ENCODE measurements around the gene NIPAL1.

Gene NIPAL1

DNA sequence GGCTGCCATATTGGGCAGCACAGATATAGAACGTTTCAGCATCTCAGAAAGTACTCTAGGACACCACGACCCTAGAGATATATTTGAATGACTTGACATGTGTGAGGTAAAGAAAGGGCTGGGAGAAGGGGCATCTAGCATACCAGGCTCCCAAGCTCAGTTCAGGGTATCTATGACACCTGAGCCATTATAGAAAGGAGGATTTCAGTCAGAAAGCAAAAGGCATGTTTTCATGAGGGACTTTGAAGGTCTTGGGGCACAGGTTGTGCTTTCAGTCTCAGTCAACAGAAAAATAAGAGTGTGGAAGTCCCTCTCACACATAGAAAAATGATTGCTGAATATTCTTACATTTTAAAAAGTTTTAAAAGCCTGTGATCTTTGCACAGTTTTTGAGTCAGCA lies 51.6 kb downstream of the NIPAL1 start:
- no peak for DNase-seq

DNA sequence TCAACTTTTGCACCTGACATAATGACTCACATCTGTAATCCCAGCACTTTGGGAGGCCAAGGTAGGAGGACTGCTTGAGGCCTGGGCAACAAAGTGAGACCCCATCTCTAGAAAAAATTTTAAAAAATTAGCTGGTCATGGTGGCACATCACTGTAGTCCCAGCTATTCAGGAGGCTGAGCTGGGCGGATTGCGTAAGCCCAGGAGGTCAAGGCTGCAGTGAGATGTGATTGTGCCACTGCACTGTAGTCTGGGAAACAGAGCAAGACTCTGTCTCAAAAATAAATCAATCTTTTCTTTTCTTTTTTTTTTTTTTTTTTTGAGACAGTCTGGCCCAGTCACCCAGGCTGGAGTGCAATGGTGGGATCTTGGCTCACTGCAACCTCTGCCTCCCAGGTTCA lies 52.5 kb downstream of the NIPAL1 start:
- no peak for DNase-seq

DNA sequence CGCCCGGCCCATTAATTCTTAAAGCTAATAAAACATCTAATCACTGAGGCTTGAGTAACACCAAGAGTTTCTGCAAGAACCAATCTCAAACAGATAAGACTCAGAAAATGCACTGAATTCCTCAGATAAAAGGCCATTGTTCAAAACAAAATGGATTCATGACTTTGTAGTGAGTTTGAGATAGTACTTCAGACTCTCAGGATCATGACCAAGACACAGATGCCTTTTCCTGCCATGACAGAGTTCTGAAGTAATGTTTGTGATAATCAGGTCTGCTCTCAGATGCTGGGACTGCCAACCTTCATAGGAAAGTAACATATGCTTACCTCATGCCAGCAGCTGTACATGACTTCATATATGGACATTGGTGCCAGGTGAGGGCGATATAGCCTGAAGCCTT lies 54.6 kb downstream of the NIPAL1 start:
- no peak for DNase-seq

DNA sequence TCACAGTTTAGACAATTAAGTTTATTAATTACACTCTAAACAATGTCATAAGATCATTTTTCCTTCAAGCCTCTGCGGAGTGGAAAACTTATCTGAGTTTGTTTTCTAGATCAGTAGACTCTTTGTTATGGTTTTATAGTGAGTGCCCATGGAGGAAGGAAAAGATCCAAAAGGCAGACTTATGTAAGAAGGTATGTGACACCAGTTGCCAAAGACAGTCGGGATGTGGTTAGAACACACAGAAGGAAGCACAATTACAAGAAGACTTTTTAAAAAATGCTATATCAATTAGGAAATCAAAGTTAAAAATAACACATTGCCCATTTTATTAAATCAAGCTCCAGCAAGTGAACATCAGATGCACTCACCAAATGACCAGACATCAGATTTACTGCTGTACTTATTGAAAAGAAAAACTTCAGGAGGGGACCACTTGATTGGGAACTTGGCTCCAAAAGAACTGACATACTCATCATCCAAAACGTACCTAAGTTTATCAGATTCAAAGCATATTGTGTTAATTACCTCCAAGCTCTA lies 57.1 kb downstream of the NIPAL1 start:
- DNase-seq: no peak

DNA sequence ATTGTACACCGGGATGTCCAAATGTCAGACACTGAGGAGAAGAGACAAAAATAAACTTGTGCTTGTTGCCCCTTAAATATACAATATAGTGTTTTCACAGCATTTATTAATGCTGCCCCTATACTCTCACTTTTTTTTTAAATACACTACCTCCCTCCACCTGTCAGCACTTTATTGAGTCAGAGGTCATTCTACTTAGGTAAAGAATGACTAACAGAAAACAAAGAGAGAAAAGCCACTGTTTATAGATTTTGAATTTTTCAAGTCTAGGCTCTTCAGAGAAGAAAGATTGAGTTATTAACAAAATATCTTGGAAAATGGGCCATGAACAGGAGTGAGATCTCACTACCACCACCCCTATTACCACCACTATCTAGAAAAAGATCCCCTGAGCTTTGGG lies 58.1 kb downstream of the NIPAL1 start:
- no peak for DNase-seq

DNA sequence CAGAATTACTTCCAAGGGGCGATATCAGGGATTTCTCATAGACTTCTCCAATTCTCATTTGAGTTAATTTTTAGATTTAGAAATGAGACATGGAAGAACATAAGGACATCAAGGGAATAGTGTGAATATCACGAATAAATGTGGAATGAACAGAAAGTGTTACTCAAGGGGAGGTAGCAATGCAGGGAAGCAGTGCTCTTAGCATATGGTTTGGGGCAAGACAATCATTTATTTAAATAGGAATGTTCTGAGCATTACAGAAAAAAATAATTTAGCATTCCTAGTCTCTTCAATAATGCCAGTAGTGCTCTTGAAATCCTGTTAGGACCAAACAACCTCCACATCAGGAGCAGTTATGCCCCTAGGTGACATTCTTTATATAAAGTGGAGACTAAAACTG lies 61.9 kb downstream of the NIPAL1 start:
- no peak for DNase-seq

DNA sequence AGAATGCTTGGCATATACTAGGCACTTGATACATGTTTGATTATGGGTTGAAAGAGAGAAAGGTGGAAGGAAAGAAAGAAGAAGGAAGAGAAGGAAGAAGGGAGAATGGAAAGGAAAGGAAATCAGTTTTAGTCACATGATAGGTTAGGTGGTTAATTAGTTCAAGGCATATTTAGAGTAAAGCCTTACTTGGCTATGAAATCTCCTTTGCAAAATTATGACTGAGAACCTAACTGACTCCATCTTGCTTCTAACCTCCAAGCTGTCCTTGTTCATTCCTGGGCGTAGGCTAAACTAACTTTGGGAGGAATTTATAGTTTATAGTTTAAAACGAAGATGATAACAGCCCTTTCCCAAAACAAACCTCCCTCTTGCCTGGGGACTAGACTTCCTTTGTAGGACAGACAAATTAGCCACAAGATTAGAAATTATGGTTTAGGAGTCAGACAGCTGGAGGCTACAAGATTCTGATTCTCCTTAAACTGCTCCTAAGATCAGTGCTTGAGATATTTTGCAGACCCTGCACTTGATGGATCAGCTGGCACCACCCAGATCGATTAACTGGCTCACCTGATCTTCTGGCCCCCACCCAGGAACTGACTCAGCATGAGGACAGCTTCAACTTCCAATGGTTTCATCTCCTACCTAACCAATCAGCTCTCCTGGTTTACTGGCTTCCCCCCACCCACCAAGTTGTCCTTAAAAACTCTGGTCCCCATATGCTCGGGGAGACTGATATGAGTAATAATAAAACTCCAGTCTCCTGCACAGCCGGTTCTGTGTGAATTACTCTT lies 62.5 kb downstream of the NIPAL1 start:
- no peak for DNase-seq

DNA sequence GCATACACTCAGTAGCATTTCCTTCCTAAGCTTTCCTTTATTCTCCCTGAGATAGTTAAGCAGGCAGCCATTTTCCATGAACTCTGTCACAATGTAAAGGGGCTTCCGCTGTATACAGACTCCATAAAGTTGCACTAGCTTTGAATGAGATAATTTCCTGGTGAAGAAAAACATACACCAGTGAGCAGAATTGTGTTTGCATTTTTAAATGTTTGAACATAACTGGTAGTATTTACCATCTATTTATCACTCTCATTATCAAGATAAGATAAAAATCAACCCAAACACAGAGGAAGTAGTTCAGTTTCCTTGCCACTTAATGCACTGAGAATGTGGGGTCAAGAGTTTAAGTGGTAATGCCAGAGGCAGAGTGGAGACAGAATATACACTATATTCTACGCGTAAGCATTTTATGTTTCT lies 63.4 kb downstream of the NIPAL1 start:
- DNase-seq: no peak

DNA sequence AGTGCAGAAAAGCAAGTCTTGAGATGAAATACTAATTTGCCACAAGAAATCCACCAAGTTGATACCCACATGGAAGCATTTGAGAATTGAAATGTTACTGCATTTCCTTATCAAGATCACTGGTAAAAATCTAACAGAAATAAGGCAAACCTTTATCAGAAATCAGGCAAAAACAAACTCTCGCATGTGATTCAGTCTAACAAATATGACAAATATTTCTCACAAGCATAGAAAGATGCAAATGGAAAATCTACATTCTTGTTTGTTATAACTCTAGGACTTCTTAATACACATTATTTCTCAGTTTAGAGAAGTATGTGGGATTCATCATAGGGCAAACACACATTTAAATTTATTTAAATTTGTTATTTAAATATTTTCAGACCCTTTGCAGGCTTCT lies 64.6 kb downstream of the NIPAL1 start:
- DNase-seq: no peak

DNA sequence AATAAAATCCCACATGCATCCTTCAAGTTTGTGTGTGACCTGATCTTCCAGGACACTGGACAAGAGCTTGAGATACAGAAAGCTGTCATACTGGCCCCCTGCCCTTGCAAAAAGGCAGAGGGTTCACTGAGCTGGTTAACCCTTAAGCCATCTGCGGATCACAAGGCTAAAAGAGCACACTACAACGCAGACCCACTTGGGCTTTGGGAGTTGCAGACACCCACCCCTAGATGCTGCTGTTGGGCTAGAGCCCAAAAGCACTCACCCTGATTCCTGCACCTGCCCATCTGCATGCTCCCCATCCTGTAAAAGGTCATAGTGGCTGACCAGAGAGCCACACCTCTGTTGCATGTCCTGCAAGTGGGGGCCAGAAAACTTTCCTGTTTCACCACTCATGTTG lies 66.4 kb downstream of the NIPAL1 start:
- no peak for DNase-seq

DNA sequence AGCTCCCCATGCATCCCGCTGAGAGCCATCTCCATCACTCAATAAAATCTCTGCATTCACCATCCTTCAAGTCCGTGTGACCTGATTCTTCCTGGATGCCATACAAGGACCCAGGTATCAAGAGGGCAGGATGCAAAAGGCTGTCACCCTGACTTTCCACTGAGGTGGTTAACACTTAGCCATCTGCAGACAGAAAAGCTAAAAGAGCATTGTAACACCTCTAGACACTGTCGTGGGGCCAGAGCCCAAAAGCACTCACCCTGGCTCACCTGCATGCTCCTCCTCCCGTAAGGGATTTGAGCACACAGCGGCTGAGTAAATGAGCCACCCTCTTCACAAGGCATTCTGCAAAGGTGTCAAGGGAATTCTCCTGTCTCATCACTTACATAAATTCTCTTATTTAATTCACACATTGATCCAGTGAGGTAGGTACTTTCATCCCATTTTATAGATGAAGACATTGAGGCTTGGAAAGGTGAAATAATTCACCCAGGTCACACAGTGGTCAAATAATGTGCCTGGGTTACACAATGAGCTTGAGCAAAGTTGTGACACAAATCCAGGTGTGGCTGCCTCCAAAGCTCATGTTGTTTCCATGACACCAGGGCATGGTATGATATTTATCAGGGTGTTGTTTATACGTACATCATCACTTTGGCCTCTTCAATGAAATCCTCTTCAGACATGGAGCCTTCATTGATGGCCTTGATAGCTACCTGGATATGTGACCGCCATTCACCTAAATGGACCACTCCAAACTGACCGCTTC lies 69.4 kb downstream of the NIPAL1 start:
- DNase-seq: no peak

All from NCI-H187 (cell line).